WTC11 (cell line): ENCODE data around the gene STAC2. TPM values are rescaled to one million over a fixed set of nuclear protein-coding genes. Genes with fewer than 3 reads are reported as not detected.

Source experiments
- ATAC-seq: fragments of 200-7000 bp; cut with Tn5 transposase; 2 replicates; pipeline ENCODE4 v1.10.0; 2021; ENCODE audit warnings: mild to moderate bottlenecking, moderate library complexity
- CTCF ChIA-PET: fragments of 300-600 bp; sonication (Branson Sonifier 250); formaldehyde crosslinking; loops from one replicate; lab custom pipeline; 2021; ENCODE audit warnings: antibody characterized with exemption; lab: Charles Lee
- POLR2A ChIA-PET: fragments of 350-600 bp; sonication (Branson Sonifier 250); formaldehyde crosslinking; loops from one replicate; lab custom pipeline; 2021; ENCODE audit warnings: antibody characterized with exemption; lab: Charles Lee
- DNase-seq: peaks from one replicate; pipeline ENCODE4 v3.0.0; 2021; ENCODE audit warnings: low spot score
- H3K27ac Mint-ChIP-seq: 2 replicates; pipeline ENCODE4 v1.8.0; 2021; ENCODE audit warnings: mixed read lengths
- H3K27me3 Mint-ChIP-seq: 2 replicates; pipeline ENCODE4 v1.8.0; 2021; ENCODE audit warnings: low read depth, mild to moderate bottlenecking, moderate library complexity, mixed read lengths
- H3K36me3 Mint-ChIP-seq: 2 replicates; pipeline ENCODE4 v1.8.0; 2021; ENCODE audit warnings: mixed read lengths
- H3K4me1 Mint-ChIP-seq: 2 replicates; pipeline ENCODE4 v1.8.0; 2022; ENCODE audit warnings: mixed read lengths
- H3K4me3 Mint-ChIP-seq: 2 replicates; pipeline ENCODE4 v1.8.0; 2021; ENCODE audit warnings: mild to moderate bottlenecking, moderate library complexity, mixed read lengths
- H3K9me3 Mint-ChIP-seq: 2 replicates; pipeline ENCODE4 v1.8.0; 2021; ENCODE audit warnings: mixed read lengths
- CREB1 ChIP-seq: sonication (generic); formaldehyde crosslinking; IDR thresholded peaks from 2 replicates; pipeline ENCODE4 v1.8.0; 2023; ENCODE audit warnings: mild to moderate bottlenecking, missing genetic modification reagents
- GRHL2 ChIP-seq: fragments of 250-450 bp; sonication (Bioruptor Pico); IDR thresholded peaks from 2 replicates; pipeline ENCODE4 v1.8.0; 2022; ENCODE audit warnings: mild to moderate bottlenecking, moderate library complexity; ENCODE audit not compliant: insufficient replicate concordance, severe bottlenecking
- HMGA2 ChIP-seq: fragments of 250-450 bp; sonication (Bioruptor Pico); IDR thresholded peaks from 2 replicates; pipeline ENCODE4 v1.4.0; 2021; ENCODE audit warnings: mild to moderate bottlenecking, moderate library complexity
- NR1H2 ChIP-seq: sonication (generic); formaldehyde crosslinking; IDR thresholded peaks from 2 replicates; pipeline ENCODE4 v1.9.0; 2021; ENCODE audit warnings: mild to moderate bottlenecking, moderate library complexity, missing genetic modification reagents
- PRDM15 ChIP-seq: sonication (generic); formaldehyde crosslinking; IDR thresholded peaks from 2 replicates; pipeline ENCODE4 v1.8.0; 2022; ENCODE audit warnings: missing genetic modification reagents
- RORB ChIP-seq: fragments of 250-450 bp; sonication (Bioruptor Pico); IDR thresholded peaks from 2 replicates; pipeline ENCODE4 v1.9.0; 2021; ENCODE audit warnings: mild to moderate bottlenecking
- ZNF219 ChIP-seq: sonication (generic); formaldehyde crosslinking; IDR thresholded peaks from 2 replicates; pipeline ENCODE4 v1.8.0; 2023; ENCODE audit warnings: missing genetic modification reagents, mild to moderate bottlenecking, borderline replicate concordance
- ZNF263 ChIP-seq: sonication (generic); formaldehyde crosslinking; IDR thresholded peaks from 2 replicates; pipeline ENCODE4 v1.8.1; 2022; ENCODE audit warnings: low read depth, mild to moderate bottlenecking, moderate library complexity, missing genetic modification reagents
- ZNF416 ChIP-seq: fragments of 250-450 bp; sonication (Bioruptor Pico); IDR thresholded peaks from 2 replicates; pipeline ENCODE4 v1.9.0; 2021; ENCODE audit warnings: mild to moderate bottlenecking, inconsistent platforms
- ZNF425 ChIP-seq: fragments of 250-450 bp; sonication (Bioruptor Pico); conservative IDR thresholded peaks from 2 replicates; pipeline ENCODE4 v1.9.0; 2021; ENCODE audit warnings: mild to moderate bottlenecking
- ZNF512 ChIP-seq: sonication (generic); formaldehyde crosslinking; IDR thresholded peaks from 2 replicates; pipeline ENCODE4 v1.8.1; 2022; ENCODE audit warnings: missing genetic modification reagents, borderline replicate concordance
- total RNA-seq: library from RNA; stranded (reverse); gene quantifications from 3 replicates; pipeline ENCODE4 v1.2.3, GENCODE V29; 2021
- TF ChIP-seq, protein P1 (sequence below): sonication (generic); formaldehyde crosslinking; IDR thresholded peaks from 2 replicates; pipeline ENCODE4 v1.8.0; 2023; ENCODE audit warnings: missing genetic modification reagents, mild to moderate bottlenecking, borderline replicate concordance
- TF ChIP-seq, protein P2 (sequence below): sonication (generic); formaldehyde crosslinking; IDR thresholded peaks from 2 replicates; pipeline ENCODE4 v1.8.0; 2022; ENCODE audit warnings: mild to moderate bottlenecking, missing genetic modification reagents
- TF ChIP-seq, protein P3 (sequence below): sonication (generic); formaldehyde crosslinking; IDR thresholded peaks from 2 replicates; pipeline ENCODE4 v1.8.1; 2023; ENCODE audit warnings: mild to moderate bottlenecking, moderate library complexity, missing genetic modification reagents

Gene STAC2
- total RNA-seq, 1 experiment from 2014 or later, result 4.2 TPM

GRCh38 chr17:39237586-39237985, 11.8 kb upstream of the STAC2 start (continued):
- TF ChIP-seq, protein P1, sequence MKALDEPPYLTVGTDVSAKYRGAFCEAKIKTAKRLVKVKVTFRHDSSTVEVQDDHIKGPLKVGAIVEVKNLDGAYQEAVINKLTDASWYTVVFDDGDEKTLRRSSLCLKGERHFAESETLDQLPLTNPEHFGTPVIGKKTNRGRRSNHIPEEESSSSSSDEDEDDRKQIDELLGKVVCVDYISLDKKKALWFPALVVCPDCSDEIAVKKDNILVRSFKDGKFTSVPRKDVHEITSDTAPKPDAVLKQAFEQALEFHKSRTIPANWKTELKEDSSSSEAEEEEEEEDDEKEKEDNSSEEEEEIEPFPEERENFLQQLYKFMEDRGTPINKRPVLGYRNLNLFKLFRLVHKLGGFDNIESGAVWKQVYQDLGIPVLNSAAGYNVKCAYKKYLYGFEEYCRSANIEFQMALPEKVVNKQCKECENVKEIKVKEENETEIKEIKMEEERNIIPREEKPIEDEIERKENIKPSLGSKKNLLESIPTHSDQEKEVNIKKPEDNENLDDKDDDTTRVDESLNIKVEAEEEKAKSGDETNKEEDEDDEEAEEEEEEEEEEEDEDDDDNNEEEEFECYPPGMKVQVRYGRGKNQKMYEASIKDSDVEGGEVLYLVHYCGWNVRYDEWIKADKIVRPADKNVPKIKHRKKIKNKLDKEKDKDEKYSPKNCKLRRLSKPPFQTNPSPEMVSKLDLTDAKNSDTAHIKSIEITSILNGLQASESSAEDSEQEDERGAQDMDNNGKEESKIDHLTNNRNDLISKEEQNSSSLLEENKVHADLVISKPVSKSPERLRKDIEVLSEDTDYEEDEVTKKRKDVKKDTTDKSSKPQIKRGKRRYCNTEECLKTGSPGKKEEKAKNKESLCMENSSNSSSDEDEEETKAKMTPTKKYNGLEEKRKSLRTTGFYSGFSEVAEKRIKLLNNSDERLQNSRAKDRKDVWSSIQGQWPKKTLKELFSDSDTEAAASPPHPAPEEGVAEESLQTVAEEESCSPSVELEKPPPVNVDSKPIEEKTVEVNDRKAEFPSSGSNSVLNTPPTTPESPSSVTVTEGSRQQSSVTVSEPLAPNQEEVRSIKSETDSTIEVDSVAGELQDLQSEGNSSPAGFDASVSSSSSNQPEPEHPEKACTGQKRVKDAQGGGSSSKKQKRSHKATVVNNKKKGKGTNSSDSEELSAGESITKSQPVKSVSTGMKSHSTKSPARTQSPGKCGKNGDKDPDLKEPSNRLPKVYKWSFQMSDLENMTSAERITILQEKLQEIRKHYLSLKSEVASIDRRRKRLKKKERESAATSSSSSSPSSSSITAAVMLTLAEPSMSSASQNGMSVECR (CRISPR knock-in tag), result no peak
- no peak for TF ChIP-seq NR1H2 (CRISPR knock-in tag)

DNA sequence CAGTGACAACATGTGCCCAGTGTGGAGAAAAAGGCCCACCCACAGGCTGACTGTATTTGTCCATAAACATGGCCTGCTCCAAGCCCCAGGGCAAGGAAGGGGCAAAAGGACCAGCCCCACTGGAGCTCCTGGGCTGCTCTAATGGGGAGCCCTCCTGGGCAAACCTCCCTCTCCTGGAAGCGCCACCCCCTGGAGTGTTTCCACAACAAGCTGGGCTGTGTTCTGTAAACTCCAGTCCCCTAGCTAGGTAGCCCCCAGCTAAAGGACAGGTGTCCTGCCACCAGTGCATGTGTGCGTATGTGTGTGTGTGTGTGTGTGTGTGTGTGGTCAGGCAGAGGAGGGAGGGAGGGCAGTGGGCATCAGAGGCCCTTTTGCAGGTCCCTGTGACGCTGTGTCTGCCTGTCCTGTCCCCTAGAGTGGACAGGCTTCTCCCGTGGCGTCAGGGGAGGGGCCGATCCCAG, 11.3 kb upstream of the STAC2 start:
- no peak for ATAC-seq
- TF ChIP-seq ZNF263 (CRISPR knock-in tag) (no peak), PRDM15 (CRISPR knock-in tag) (no peak), ZNF416 (CRISPR knock-in tag) (no peak)
- TF ChIP-seq, protein P2, sequence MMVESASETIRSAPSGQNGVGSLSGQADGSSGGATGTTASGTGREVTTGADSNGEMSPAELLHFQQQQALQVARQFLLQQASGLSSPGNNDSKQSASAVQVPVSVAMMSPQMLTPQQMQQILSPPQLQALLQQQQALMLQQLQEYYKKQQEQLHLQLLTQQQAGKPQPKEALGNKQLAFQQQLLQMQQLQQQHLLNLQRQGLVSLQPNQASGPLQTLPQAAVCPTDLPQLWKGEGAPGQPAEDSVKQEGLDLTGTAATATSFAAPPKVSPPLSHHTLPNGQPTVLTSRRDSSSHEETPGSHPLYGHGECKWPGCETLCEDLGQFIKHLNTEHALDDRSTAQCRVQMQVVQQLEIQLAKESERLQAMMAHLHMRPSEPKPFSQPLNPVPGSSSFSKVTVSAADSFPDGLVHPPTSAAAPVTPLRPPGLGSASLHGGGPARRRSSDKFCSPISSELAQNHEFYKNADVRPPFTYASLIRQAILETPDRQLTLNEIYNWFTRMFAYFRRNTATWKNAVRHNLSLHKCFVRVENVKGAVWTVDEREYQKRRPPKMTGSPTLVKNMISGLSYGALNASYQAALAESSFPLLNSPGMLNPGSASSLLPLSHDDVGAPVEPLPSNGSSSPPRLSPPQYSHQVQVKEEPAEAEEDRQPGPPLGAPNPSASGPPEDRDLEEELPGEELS, result no peak
- Mint-ChIP-seq H3K9me3 (no peaks in the 10 kb centered on the region), H3K27me3 (peaks cover 6% of the 10 kb centered on the region; the same call in 1 of the 2 replicates), H3K36me3 (no peaks in the 10 kb centered on the region), H3K4me1 (peaks cover 17% of the 10 kb centered on the region), H3K4me3 (no peak overlapping the region), H3K27ac (no peak overlapping the region)
- ChIA-PET CTCF (interaction anchor here (0.9 to 15.5 kb wide), 15 partner anchors 11 to 342 kb away, joined by 3 to 626 read pairs (median 25); partner anchors contain the start of genes ARL5C, RPL19 and STAC2), POLR2A (interaction anchor here (1.7 kb wide), 1 partner anchor 8 kb away, joined by 5 read pairs; no protein-coding TSS in a partner anchor)
- DNase-seq, result no peak

DNA sequence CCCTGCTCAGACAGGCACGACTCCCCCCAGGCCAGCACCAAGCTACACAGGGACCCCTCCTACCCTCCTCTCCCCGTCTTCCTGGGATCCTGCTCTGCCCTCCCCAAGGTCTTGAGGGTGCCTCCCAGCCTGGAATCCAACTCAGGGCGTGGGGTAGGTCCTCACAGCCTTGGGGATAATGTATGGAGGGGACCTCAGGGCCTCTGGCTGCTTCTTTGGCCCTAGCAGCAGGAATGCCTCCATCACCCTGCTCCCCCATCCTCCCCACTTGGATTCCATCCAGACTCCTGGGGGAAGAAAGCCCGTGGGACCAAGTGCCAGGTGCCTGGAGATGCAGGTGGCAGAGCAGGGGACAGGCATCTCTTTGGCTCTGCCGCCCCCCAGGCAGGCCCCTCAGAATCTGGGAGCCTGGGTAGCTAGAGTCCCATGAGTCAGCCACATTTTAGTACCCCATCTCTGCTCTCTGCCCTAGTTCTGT, 10.7 kb upstream of the STAC2 start:
- no peak for DNase-seq
- no peak overlapping the region for H3K4me3 Mint-ChIP-seq
- ChIA-PET CTCF (interaction anchor here (0.6 to 15.5 kb wide), 54 partner anchors 9 to 954 kb away, joined by 3 to 626 read pairs (median 4); partner anchors contain the start of genes ARL5C, CACNB1, FBXO47 and MED1), POLR2A (interaction anchor here (1.2 to 1.7 kb wide), 3 partner anchors 8 to 82 kb away, joined by 3 to 5 read pairs (median 3); no protein-coding TSS in a partner anchor)
- H3K9me3 Mint-ChIP-seq, result no peaks in the 10 kb centered on the region
- peaks cover 6% of the 10 kb centered on the region; the same call in 1 of the 2 replicates for H3K27me3 Mint-ChIP-seq
- no peaks in the 10 kb centered on the region for H3K36me3 Mint-ChIP-seq
- TF ChIP-seq, protein P3, sequence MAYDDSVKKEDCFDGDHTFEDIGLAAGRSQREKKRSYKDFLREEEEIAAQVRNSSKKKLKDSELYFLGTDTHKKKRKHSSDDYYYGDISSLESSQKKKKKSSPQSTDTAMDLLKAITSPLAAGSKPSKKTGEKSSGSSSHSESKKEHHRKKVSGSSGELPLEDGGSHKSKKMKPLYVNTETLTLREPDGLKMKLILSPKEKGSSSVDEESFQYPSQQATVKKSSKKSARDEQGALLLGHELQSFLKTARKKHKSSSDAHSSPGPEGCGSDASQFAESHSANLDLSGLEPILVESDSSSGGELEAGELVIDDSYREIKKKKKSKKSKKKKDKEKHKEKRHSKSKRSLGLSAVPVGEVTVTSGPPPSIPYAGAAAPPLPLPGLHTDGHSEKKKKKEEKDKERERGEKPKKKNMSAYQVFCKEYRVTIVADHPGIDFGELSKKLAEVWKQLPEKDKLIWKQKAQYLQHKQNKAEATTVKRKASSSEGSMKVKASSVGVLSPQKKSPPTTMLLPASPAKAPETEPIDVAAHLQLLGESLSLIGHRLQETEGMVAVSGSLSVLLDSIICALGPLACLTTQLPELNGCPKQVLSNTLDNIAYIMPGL (CRISPR knock-in tag), result no peak
- TF ChIP-seq CREB1 (CRISPR knock-in tag) (no peak), RORB (CRISPR knock-in tag) (no peak), ZNF425 (CRISPR knock-in tag) (no peak), HMGA2 (no peak), GRHL2 (CRISPR knock-in tag) (no peak), ZNF219 (CRISPR knock-in tag) (no peak), ZNF512 (CRISPR knock-in tag) (no peak)
- no peak for ATAC-seq
- no peak overlapping the region for H3K27ac Mint-ChIP-seq
- peaks cover 21% of the 10 kb centered on the region for H3K4me1 Mint-ChIP-seq
